Body of pancreas (tissue), 4 donors: ENCODE measurements around the gene IARS2.

Experiments used
- CTCF ChIP-seq, 7 experiments: fragments of 450-650 bp in 4 of 7; fragments of 200-600 bp in 3 of 7; sonication (generic) in 3 of 7; IDR thresholded peaks; one replicate each; pipeline ENCODE4 v1.5.1; 2016 to 2019; ENCODE audit warnings: antibody characterized with exemption in 7 of 7
- POLR2A ChIP-seq, 3 donors: fragments of 450-650 bp; IDR thresholded peaks; one replicate each; pipeline ENCODE4 v1.6.1; 2016; ENCODE audit warnings: antibody characterized with exemption in 3 of 3, mild to moderate bottlenecking in 2 of 3

GRCh38 chr1:220164517-220164916 lies 70.6 kb downstream of the IARS2 start:
- TF ChIP-seq CTCF (IDR thresholded peaks at IDR 0.05) (no peak), POLR2A (IDR thresholded peaks at IDR 0.05) (no peak)
